ENCODE data around the gene CASZ1.
A peak's percentile ranks its signal among the peaks of the same experiment; 100 is the strongest.

CASZ1 gene

DNA sequence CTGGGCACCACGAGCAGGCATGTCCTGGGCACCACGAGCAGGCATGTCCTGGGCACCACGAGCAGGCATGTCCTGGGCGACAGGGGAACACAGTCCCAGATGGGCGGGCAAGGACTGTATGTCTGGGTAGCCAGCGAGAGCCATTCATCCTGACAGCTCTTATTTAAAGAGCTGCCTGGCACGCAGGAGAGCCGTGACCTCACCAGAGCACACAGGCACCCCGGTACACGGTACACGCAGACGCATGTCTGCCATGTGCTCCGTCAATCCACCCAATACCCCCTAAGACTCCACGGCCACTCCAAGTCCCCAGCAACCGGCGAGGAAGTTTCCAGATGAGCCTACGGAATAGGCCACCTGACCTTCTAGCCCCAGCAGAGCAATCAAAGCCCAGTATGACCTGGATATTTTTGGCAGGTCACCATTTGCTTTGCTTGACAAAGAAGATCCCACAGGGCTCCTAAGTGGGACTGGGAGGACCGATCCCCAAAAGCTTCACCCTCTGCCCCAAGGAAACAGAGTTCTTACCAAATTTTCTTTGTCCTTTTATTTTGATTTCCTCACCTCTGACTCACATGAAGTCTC lies 51.7 kb downstream of the CASZ1 start:
- no peak for DNase-seq

GRCh38 chr1:10744029-10744428 lies 52.4 kb downstream of the CASZ1 start:
- no peak for DNase-seq

GRCh38 chr1:10741696-10742095 lies 54.8 kb downstream of the CASZ1 start:
- no peak for DNase-seq

GRCh38 chr1:10740123-10740522 lies 56.3 kb downstream of the CASZ1 start:
- DNase-seq = no peak

- no peak for DNase-seq
These were observed 56.9 kb downstream of the CASZ1 start for GRCh38 chr1:10739589-10739988.

- DNase-seq = no peak
These were observed 58.1 kb downstream of the CASZ1 start for GRCh38 chr1:10738061-10739058.

GRCh38 chr1:10737651-10738050 lies 58.8 kb downstream of the CASZ1 start:
- DNase-seq = no peak

GRCh38 chr1:10736634-10737586 lies 59.5 kb downstream of the CASZ1 start:
- peak; percentile 38 for DNase-seq

DNA sequence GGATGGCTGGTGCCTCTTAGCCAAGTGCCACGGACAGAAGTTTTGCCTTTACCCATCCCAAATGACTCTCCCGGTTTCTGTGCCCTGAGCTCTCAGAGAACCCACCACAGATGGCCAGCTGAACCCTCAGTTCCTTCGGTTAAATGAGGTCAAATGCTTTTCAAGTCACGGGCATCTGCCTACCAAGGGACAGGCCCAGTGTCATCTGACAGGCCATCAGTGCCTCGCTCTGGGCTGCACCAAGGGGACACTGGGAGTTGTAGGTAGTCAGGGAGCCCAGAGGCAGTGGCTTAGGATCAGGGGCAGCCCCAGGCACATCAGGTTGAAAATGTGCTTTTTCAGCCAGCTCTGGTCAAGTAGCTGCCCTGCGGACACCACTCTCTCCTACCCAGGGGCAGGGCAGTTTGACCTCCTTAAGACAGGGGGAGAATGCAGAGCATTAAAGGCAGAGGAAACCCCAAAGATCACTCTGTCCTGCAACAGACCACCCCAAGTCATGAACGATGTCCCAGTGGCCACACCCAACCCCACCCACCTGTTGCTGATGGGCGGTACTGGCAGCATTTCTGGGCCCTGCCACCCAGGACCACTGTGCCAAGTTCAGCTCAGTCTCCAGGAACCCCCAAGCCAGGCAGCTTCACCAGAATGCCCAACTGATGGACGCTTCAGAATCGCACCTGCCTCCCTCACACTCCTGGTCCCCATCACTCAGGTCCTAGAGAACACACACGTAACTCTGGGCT lies 60.7 kb downstream of the CASZ1 start:
- DNase-seq = no peak

- DNase-seq = peak; percentile 38
These were observed 61.4 kb downstream of the CASZ1 start for GRCh38 chr1:10734962-10735544.

GRCh38 chr1:10734375-10734774 lies 62.1 kb downstream of the CASZ1 start:
- no peak for DNase-seq

DNA sequence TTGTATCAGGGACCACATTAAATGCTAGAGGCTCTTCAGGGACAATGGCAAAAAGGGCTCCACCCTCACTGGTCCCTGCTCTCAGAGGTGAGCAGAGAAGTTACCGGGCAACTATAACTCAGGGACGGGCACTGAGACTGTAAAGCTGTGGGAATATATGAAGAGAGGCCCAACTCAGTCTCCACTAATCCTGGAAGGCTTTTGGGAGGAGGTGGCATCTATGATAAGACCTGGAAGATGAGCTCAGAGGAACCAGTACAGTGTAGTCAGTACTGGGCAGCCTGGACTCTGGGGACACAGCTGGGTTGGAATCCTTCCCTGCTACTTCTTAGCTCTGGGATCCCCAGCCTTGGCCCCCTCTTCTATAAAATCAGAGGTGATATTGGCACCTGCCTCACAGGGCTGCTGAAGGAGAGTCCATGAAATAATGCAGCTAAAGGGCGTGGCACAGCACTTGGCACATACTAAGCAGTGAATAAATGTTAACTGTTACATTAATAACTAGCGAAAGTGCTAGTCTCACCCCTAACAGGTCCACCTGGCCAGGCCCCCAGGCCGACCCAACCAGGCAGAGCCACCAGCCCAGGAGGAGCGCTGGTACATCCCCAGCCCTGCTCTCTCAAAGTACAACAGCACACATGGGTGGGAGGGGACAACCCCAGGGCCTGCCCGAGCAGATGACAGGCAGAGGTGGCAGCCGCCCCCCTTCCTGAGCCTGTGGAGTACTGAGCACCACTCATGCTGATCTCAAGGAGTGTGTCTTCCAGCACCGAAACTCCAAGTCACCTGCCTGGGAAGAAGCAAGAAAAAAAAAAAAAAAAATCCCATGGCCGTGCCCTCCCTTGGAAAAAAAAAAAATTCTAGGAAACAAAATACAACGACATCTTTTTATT lies 62.7 kb downstream of the CASZ1 start:
- DNase-seq = no peak

GRCh38 chr1:10730985-10731384 lies 65.5 kb downstream of the CASZ1 start:
- DNase-seq = no peak

DNA sequence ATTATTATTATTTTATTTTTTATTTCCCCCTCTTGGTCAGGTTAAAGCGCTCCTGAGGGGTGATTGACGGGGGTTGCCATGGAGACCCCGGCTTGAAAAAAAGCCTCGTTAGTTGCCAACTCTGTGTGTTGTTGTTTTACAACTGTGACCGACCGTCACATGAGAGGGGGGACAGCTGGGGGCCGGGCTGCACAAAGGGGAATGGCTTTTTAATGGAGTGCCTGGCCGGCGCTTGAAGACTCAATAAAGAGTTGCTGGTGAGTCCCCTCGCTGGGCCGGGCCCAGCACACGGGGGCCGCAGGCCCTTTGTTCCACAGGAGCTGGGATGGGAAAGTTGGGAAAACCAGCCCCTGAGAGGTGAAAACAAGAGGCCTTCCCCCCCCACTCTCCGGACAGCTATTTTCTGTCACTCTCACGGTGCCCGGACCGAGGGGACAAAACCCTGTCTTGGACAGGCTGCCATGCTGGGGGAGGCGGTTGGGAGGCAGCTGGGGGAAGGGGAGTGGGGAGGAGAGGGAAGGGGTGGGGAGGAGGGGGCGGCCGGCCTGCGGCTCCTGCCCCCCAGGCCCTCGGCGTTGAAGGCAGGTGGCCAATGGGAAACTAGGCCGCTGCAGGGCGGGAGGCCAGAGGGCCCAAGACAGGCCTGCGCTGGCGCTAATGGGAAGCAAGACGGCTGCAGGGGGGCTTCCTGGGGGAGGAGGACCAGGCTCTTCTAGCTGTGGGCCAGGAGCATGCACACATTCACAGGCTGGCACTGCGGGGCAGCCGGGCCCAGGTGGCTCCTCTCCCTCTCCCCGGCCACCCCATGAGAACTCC lies 67.6 kb downstream of the CASZ1 start:
- DNase-seq = no peak

DNA sequence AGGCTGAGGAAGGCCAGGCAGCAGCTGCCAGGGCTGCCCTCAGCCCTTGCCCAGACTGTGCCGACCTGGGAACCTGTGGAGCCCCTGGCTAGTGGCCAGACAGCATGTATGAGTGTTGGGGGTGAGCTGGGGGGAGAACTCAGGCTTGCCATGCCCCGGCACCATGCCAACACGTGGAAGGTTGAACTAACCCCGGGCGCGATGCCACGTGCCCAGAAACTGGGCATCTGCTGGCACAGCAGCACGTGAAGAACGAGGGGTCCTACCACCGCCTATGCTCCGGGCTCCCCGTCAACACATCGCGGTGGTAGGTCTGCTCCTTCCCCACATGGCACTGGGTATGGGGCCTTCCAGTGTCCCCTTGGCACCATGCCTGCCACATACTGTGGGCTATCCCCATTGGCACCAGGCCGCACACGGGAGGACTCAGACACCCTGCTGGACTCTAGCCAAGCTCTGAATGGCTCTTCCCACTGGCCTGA lies 68.7 kb downstream of the CASZ1 start:
- DNase-seq = peak; percentile 44

GRCh38 chr1:10726355-10726754 lies 70.1 kb downstream of the CASZ1 start:
- no peak for DNase-seq

GRCh38 chr1:10724948-10725847 lies 71.2 kb downstream of the CASZ1 start:
- DNase-seq = peak; percentile 77

DNA sequence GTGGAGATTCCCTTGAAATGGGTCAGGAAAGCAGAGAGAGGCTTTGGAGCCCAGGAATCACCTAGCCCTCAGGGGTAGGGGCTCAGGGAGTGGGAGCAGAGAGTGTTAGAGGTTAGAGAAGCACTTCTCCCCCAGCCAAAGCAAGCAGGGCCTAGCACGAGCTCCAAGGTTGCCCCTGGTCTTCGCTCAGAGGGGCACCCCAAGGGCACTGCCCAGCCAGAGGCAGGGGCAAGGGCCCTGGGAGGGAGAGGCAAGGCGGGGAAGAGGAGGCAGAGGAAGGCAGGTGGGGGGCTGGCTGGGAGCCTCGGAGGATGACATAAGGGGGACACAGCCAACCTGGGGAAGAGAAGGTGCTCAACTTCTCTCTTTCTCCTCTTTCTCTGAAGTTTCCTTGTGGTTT lies 71.9 kb downstream of the CASZ1 start:
- no peak for DNase-seq

DNA sequence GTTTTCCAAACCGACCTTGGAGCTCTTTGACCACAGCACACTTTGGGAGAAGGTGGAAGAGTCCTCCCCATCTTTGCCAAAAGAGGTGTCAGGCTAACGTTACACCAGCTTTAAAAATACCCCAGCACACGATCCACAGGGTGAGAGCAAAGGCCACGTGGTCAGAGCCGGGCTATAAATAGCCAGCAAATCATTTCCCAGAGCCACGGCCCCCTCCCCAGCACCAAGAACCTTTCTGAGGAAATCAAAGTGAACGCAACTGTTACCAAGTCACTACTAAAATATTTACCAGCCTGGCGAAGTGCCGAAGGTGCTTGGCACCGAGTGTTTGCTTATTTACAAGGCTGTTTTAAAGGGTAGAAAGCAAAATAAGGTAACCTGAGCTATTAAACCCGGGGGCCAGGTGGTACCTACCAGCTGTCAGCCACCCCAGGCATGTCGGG lies 72.4 kb downstream of the CASZ1 start:
- DNase-seq = peak; percentile 63
